Measurements from ENCODE around the gene RAP1GAP2.
"Not testable (repeated sequence)": the region's sequence is repeated elsewhere in the genome, so short reads cannot be mapped to it uniquely, and the experiment has no call there.

- TF ChIP-seq ZNF292 (tag by site-specific recombination; IDR thresholded peaks at IDR 0.05; ENCODE audit: borderline replicate concordance, low read depth); CTCF (tag by site-specific recombination; IDR thresholded peaks at IDR 0.05); ZNF48 (tag by site-specific recombination; IDR thresholded peaks at IDR 0.05); YY1 (tag by site-specific recombination; IDR thresholded peaks at IDR 0.05); SALL2 (tag by site-specific recombination; IDR thresholded peaks at IDR 0.05; ENCODE audit: borderline replicate concordance); ZNF138 (tag by site-specific recombination; IDR thresholded peaks at IDR 0.05; ENCODE audit: borderline replicate concordance); TSHZ1 (tag by site-specific recombination; IDR thresholded peaks at IDR 0.05; ENCODE audit: borderline replicate concordance): not testable (repeated sequence)
These were observed 23.1 kb downstream of the RAP1GAP2 start for GRCh38 chr17:2819294-2819693.
